Esophagus mucosa (tissue), 1 donor: ENCODE results near the gene ARRB1. TPM values are rescaled to one million over a fixed set of nuclear protein-coding genes. Genes with fewer than 3 reads are reported as not detected.
"Not testable (repeated sequence)": the region's sequence is repeated elsewhere in the genome, so short reads cannot be mapped to it uniquely, and the experiment has no call there.

Source experiments
- ATAC-seq: fragments of 200-7000 bp; cut with Tn5 transposase; one replicate; pipeline ENCODE4 v1.9.1; 2020
- total RNA-seq: library from RNA; stranded (reverse); gene quantifications from one replicate; pipeline ENCODE4 v1.2.4, GENCODE V29; 2023
- donor health status: DM: yes; HTN: yes; CAD: no.

The ARRB1 gene
- 7.6 TPM for total RNA-seq

- no peak for ATAC-seq
Measured at GRCh38 chr11:75351541-75351790, at the start of gene ARRB1. ARRB1 (minus strand) TSS chr11:75351661; CDS start chr11:75351607, 54 bp downstream.

- peak; percentile 5 for ATAC-seq
Measured at GRCh38 chr11:75400146-75400865, 48.8 kb upstream of the ARRB1 start.

- peak; percentile 91 for ATAC-seq
Measured at GRCh38 chr11:75399344-75400145, 48.1 kb upstream of the ARRB1 start, which contains the start of gene RPS3. RPS3 (plus strand) TSS chr11:75399518; CDS start chr11:75399548, 30 bp downstream.

GRCh38 chr11:75398906-75399305 is 47.4 kb upstream of the ARRB1 start:
- ATAC-seq, result no peak

GRCh38 chr11:75394085-75394840 is 42.8 kb upstream of the ARRB1 start:
- no peak for ATAC-seq

GRCh38 chr11:75389925-75390324 is 38.5 kb upstream of the ARRB1 start:
- no peak for ATAC-seq

GRCh38 chr11:75389276-75389605 is 37.8 kb upstream of the ARRB1 start:
- ATAC-seq, result no peak

DNA sequence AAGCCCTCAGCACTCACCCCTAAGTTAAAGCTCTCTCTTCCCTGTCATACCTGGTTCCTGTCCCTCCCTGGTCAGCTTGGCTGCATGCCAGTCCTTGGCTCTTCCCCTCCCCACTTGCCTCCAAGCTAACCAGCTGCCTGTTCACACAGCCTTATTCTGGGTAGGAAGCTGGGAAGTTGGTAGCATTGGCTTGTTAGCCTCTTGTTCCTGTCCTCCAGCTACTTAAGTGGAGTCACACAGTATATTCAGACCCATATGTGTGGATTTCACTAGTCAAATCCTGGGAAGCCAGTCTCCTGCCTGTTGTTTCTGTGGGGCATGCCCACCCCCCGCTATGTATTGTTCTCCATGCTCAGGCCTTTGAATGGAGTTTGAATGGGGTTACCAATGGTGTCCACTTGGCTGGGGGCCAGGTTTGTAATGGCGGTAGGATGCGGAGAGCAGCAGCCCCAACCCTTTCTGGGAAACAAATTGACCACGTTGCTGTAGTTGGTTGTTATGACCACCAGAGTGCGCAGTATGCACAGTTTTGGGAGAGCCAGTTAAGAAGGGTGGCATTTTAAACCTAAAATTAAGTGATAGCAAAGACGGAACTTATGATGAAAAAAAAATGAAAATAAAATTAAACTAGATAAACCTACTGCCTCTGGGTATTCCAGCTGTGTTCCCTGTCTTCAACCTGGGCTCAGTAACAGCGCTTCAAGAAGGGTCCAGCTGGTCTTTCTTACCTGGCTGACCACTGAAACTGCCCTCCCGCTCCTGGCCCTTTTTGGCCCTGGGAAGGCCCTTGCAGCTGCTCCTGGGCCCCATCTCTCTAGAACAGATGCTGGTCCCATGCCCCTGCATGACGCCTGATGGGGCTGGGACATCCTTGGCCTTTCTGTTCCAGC is 37.2 kb upstream of the ARRB1 start:
- peak; percentile 80 for ATAC-seq

- ATAC-seq, result no peak
Measured at GRCh38 chr11:75387736-75388294, 36.4 kb upstream of the ARRB1 start.

- ATAC-seq, result no peak
Measured at GRCh38 chr11:75386942-75387630, 35.6 kb upstream of the ARRB1 start.

DNA sequence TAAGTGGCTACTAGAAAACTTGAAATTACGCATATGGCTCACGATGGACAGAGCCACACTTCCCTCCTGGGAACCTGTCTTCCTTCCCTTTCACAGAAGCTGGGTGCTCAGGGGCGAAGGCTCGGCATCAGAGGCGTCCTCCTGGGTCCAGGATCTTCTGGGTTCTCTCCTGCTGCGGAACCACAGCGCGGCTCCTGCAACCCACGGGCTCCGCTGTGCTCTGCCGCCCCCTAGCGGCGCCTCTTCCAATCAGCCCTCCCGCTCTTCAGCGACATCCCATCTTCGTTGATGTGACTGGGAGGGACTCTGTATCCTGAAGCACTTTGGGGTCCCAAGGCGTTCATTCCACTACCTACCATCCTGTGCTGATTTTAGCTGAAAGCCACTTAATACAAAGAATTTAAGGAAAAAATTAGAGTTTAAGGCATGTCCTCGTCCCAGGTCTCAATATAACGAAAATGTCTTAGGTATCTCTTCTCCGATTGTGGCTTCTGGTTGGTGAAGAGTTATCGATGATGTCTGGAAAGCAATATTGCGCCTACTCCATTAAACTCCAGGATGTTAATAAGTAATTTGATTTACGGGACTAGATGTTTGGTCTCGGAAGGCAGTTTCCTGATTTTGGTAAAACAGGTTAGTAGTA is 33.1 kb upstream of the ARRB1 start:
- peak; percentile 64 for ATAC-seq

DNA sequence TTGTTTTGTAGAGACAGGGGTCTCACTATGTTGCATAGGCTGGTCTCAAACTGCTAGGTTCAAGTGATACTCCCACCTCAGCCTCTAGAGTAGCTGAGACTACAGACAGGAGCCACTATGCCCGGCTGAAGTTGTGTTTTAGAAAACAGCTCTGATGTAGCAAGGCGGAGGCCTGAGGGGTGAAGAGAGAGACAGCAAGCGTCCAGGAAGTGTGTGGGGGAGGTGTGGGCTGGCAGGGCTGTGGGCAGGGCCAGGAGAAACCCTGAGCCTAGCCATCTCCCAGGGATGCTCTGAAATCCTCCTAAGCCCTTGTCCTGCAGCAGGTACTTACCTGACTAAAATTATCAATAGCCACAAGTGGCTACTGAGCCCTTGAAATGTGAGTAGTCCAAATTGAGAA is 31.8 kb upstream of the ARRB1 start:
- no peak for ATAC-seq

GRCh38 chr11:75380716-75381420 is 29.4 kb upstream of the ARRB1 start:
- peak; percentile 90 for ATAC-seq

DNA sequence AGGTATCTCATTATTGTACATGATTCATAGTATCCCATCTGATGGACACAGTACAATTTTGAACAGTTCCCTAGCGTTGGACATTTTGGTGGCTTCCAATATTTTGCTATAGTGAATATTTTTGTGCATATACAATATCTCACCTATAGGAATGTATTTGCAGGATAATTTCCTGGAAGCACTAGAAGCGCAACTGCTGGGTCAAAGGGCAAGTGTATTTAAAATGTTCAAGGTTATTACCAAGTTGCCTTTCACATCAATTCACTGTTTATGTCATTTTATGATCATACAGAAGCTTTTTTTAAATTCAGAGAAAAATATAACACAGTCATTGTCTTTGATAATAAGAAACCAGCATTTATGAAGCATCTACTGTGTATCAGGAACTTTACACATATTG is 28.8 kb upstream of the ARRB1 start:
- ATAC-seq, result no peak

DNA sequence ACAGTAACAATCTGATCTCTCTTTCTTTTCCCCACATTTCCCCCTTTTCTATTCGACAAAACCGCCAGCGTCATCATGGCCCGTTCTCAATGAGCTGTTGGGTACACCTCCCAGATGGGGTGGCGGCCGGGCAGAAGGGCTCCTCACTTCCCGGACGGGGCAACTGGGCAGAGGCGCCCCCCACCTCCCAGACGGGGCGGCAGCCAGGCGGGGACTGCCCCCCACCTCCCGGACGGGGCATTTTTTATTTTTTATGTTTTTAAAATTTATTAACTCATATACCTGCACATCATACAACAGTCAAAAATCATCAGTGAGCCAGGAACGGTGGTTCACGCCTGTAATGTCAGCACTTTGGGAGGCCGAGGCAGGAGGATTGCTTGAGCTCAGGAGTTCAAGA is 27.3 kb upstream of the ARRB1 start:
- not testable (repeated sequence) for ATAC-seq

- no peak for ATAC-seq
Measured at GRCh38 chr11:75376175-75376574, 24.7 kb upstream of the ARRB1 start.

DNA sequence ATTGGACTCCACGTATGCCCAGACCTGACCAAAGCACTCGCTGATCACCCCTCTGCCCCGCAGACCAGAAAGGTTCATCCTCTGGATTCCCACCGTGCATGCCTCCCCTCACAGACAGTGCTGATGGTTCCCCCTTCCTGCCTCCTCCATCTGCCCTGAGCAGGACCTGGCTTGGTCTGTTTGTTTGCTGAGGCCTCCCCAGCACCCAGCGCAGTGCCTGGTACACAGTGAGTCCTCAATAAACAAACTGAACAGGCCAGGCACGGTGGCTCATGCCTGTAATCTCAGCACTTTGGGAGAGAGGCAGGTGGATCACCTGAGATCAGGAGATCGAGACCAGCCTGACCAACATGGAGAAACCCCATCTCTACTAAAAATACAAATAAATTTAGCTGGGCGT is 24.2 kb upstream of the ARRB1 start:
- no peak for ATAC-seq

- ATAC-seq, result no peak
Measured at GRCh38 chr11:75374646-75375045, 23.2 kb upstream of the ARRB1 start.

DNA sequence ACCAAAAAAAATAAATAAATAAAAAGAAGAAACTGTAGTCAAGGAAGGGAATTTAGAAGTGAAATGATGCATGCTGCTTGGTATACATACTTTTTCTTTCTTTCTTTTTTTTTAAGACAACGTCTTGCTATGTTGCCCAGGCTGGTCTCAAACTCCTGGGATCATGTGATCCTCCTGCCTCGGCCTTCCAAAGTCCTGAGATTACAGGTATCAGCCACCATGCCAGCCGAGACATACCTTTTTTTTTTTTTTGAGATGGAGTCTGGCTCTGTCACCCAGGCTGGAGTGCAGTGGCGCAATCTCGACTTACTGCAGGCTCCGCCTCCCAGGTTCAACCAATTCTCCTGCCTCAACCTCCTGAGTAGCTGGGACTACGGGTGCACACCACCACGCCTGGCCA is 21.7 kb upstream of the ARRB1 start:
- ATAC-seq, result no peak
